Activated T-cell treated with anti-CD3 and anti-CD28 coated beads for 48 hours (primary cell): Measurements from ENCODE around the gene OXLD1.

ENCODE experiments used
- DNase-seq: peaks from one replicate; pipeline ENCODE4 v3.0.0-alpha.2; 2020; ENCODE audit warnings: low read depth

Gene OXLD1

GRCh38 chr17:81666342-81667191, at the start of gene OXLD1, which contains the start of gene CCDC137:
TSS of gene OXLD1 (minus strand) at chr17:81666605. CDS start at chr17:81666577, 28 bp downstream.
TSS of gene CCDC137 (plus strand) at chr17:81666737. CDS start at chr17:81666767, 30 bp downstream.
- peak; percentile 94 for DNase-seq

GRCh38 chr17:81715107-81715871, 48.9 kb upstream of the OXLD1 start:
- DNase-seq = no peak

- no peak for DNase-seq
Measured at GRCh38 chr17:81714412-81715106, 48.2 kb upstream of the OXLD1 start.

- no peak for DNase-seq
Measured at GRCh38 chr17:81713556-81714411, 47.4 kb upstream of the OXLD1 start.

DNA sequence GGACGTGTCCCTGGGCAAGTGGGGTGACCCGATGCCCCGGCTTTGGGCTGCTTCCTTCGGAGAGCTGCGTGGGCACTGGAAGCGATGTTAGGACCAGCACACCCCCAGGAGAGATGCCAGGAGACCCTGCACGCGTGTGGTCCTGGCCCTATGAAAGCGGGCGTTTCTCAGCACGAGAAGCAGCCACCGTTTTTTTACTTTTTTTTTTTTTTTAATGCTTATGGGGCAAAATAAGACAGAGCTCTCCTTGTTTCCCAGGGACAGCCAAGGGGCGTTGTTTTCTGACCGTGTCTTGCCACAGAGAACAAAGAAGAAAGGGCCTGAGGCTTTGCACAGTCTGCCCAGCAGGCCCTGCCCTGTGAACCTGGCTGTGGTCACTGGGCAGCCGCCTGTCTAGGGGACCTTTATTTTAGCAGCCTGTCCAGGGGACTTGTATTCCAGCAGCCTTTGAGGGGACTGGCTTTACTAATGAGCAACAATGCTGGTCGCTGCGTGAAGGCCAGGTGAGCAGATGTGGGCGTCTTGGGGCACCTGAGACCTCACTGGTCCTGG, 46.7 kb upstream of the OXLD1 start:
- DNase-seq = no peak

DNA sequence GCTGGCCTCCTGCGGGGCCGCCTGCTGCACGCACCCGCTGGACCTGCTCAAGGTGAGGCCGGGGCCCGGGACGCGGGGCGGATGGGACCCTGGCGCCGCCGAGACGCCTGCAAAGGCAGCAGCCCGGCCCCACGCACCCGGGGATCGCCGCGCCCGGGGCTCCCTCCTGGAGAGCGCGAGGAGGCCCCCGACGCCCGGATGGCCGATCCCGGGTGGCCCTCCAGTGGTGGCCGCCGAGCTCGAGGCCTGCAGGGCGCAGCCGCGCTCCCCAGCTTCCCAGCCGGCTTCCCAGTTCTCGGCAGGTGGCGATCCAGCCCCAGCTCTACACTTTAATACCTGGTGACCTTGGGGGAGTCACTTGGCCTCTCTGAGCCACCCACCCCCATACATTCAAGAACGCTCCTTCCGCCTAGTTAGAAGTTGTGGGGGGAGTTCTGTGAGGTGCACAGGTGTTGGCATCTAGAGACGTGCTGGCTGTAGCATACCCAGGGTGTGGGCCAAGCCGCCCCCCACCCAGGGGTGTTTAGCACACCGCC, 46.1 kb upstream of the OXLD1 start:
- DNase-seq = no peak

DNA sequence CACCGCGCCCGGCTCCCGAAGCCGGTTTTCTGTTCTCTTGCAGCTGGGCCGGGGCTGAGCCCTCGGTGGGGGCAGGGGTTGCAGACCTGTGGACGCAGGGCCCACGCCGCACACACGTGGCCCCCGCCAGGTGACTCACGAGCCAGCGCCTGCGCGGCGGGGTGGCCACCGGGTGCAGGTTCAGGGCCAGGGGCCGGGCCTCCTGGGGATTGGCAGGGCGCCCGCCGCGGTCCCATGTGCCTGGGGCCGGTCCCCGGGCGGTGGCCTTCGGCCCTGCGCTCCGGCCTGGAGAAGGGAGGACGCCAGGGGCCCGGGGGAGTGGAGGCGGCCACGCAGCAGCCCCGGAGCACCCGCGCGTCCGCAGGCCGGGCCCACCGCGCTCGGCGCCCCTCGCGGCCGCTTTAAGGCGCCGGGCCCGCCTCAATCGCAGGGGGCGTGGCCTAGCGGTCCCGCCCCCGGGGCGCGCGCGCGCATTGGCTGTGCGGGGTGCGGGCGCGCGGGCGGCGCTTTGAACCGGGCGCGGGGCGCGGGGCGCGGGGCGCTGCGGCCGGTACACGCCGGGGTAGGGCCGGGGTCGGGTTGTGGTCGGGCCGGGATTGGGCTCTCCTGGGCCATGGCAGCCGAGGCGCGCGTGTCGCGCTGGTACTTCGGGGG, 45.5 kb upstream of the OXLD1 start, which contains the start of gene SLC25A10:
Gene SLC25A10, plus strand, starts transcription at position 471 of the 654 bp plus-strand sequence. Its CDS starts 143 bp downstream, at position 614.
- DNase-seq = peak; percentile 88

DNA sequence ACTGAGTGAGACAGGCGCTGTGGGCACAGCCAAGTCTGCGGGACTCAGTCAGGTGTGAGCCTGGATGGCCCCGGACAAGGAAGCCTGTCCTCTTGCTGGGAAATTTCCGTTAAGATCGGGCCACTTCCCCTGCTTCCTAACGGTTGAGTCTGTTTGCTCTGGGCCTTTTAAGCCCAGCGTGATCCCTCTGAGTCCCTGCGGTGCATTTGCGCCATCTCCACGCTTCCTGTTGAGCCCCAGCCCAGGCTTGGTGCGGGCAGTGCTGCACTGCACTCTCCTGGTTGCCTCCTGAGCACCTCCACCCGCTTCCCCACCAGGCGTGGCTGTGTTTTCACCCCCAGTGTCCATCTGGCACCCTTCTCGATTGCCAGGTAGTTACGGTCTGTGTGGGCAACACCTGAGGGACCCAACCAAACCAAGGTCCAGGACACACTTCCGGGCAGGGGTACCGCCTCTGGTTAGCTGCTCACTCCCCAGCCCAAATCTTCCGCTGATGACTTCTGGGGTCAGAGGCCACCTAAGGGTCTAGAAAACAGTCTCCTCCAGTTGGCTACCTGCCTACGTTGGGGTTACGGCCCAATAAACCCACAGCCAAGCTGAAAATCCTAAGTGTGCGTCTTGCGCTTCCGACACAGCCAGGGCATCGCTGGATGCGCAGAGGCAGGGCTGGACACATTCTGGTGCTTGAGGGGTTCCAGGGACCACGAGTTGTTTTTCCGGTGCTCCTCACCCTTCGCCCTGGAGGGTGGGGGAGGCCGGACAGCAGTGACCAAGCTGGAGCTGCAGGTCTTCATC, 44.3 kb upstream of the OXLD1 start:
- no peak for DNase-seq

- DNase-seq = no peak
Measured at GRCh38 chr17:81708739-81709185, 42.4 kb upstream of the OXLD1 start.

- DNase-seq = no peak
Measured at GRCh38 chr17:81707725-81708646, 41.6 kb upstream of the OXLD1 start.

GRCh38 chr17:81706757-81707624, 40.6 kb upstream of the OXLD1 start:
- no peak for DNase-seq

- no peak for DNase-seq
Measured at GRCh38 chr17:81706232-81706611, 39.8 kb upstream of the OXLD1 start.

- no peak for DNase-seq
Measured at GRCh38 chr17:81705518-81706231, 39.3 kb upstream of the OXLD1 start.

GRCh38 chr17:81703747-81704654, 37.6 kb upstream of the OXLD1 start:
- DNase-seq = no peak
